H1 (cell line): Measurements from ENCODE around the gene MAGI2. TPM values are rescaled to one million over a fixed set of nuclear protein-coding genes. Genes with fewer than 3 reads are reported as not detected.

Experiments used
- CTCF ChIA-PET: fragments of 300-600 bp; sonication (Branson Sonifier 250); formaldehyde crosslinking; loops from one replicate; lab custom pipeline; 2021; ENCODE audit not compliant: partially characterized antibody; lab: Charles Lee
- POLR2A ChIA-PET: fragments of 300-600 bp; sonication (Branson Sonifier 250); formaldehyde crosslinking; loops from one replicate; lab custom pipeline; 2021; ENCODE audit warnings: inconsistent platforms; ENCODE audit not compliant: partially characterized antibody; lab: Charles Lee
- DNase-seq, 2 experiments: peaks; one replicate each; pipeline versions ENCODE4 v3.0.0 to v3.0.0-alpha.2; 2010 to 2022; ENCODE audit warnings: low spot score in 2 of 2, low read depth in 1 of 2, mixed read lengths in 1 of 2
- FAIRE-seq: peaks from 2 replicates; lab custom pipeline; 2011; peaks lifted over from hg19 to GRCh38; lab: Jason Lieb, UNC
- H2AFZ ChIP-seq: 2 replicates; pipeline ENCODE4 v1.8.1; 2012; ENCODE audit warnings: low read length, inconsistent platforms
- H2AK5ac ChIP-seq: 2 replicates; pipeline ENCODE4 v1.6.1; 2013; ENCODE audit warnings: low read depth, low read length
- H2BK120ac ChIP-seq: replicated peaks from 2 replicates; pipeline ENCODE3; 2013; ENCODE audit warnings: low read depth, low read length, inconsistent platforms
- H2BK12ac ChIP-seq: 2 replicates; pipeline ENCODE4 v1.6.1; 2013; ENCODE audit warnings: low read depth, low read length
- H2BK15ac ChIP-seq: 2 replicates; pipeline ENCODE4 v1.6.1; 2013; ENCODE audit warnings: low read length
- H2BK20ac ChIP-seq: 2 replicates; pipeline ENCODE4 v1.6.1; 2013; ENCODE audit warnings: low read length
- H2BK5ac ChIP-seq: 2 replicates; pipeline ENCODE4 v1.6.1; 2013; ENCODE audit warnings: low read depth, low read length
- H3K14ac ChIP-seq: 2 replicates; pipeline ENCODE4 v1.6.1; 2013; ENCODE audit warnings: inconsistent platforms; ENCODE audit not compliant: insufficient read length
- H3K18ac ChIP-seq: 2 replicates; pipeline ENCODE4 v1.6.1; 2013; ENCODE audit warnings: low read length; ENCODE audit errors: extremely low read depth
- H3K23ac ChIP-seq: 2 replicates; pipeline ENCODE4 v1.6.1; 2013; ENCODE audit warnings: inconsistent platforms; ENCODE audit not compliant: insufficient read length
- H3K23me2 ChIP-seq: 2 replicates; pipeline ENCODE4 v1.6.1; 2013; ENCODE audit warnings: low read depth, low read length
- H3K27ac ChIP-seq: 2 replicates; pipeline ENCODE4 v1.6.1; 2011; ENCODE audit warnings: low read depth, low read length, inconsistent platforms
- H3K27me3 ChIP-seq, 4 experiments: replicated peaks in 1 of 4; 1 replicate in 1 of 4; 2 replicates in 3 of 4; pipeline versions ENCODE4 v1.6.1 to v1.8.1; 2011 to 2013; ENCODE audit warnings: low read length in 3 of 4, mild to moderate bottlenecking in 3 of 4, inconsistent platforms in 2 of 4, mixed read lengths in 2 of 4, moderate library complexity in 1 of 4; ENCODE audit not compliant: control insufficient read depth in 3 of 4, insufficient read depth in 3 of 4; ENCODE audit errors: extremely low read depth in 1 of 4
- H3K36me3 ChIP-seq, 4 experiments: 2 replicates each; pipeline versions ENCODE4 v1.6.1 to v1.8.1; 2011 to 2013; ENCODE audit warnings: mild to moderate bottlenecking in 4 of 4, low read length in 3 of 4, moderate library complexity in 2 of 4, control low read depth in 1 of 4, inconsistent platforms in 1 of 4; ENCODE audit not compliant: insufficient read depth in 4 of 4, control insufficient read depth in 2 of 4
- H3K4ac ChIP-seq: replicated peaks from 2 replicates; pipeline ENCODE3; 2013; ENCODE audit warnings: low read length, low read depth, mixed read lengths, inconsistent platforms; ENCODE audit not compliant: insufficient read length
- H3K4me1 ChIP-seq, 4 experiments: replicated peaks in 1 of 4; 1 replicate in 1 of 4; 2 replicates in 3 of 4; pipeline versions ENCODE4 v1.6.1 to v1.8.1; 2011 to 2013; ENCODE audit warnings: low read length in 3 of 4, inconsistent platforms in 2 of 4, mixed read lengths in 1 of 4; ENCODE audit not compliant: insufficient read depth in 4 of 4, control insufficient read depth in 3 of 4
- H3K4me2 ChIP-seq, 2 experiments: 2 replicates each; pipeline versions ENCODE4 v1.6.1 to v1.8.1; 2011 to 2013; ENCODE audit warnings: low read depth in 2 of 2, low read length in 2 of 2, control low read depth in 1 of 2, inconsistent platforms in 1 of 2, mild to moderate bottlenecking in 1 of 2; ENCODE audit not compliant: insufficient read depth in 1 of 2
- H3K4me3 ChIP-seq, 4 experiments: fragments of 200-600, 300-600 bp in 1 of 4; sonication (generic), shearing (Covaris generic), sonication (Bioruptor Twin) in 1 of 4; 2 replicates each; pipeline versions ENCODE4 v1.5.1 to v1.8.1; 2011 to 2016; ENCODE audit warnings: low read length in 4 of 4, low read depth in 3 of 4, control low read depth in 2 of 4, inconsistent platforms in 2 of 4, mild to moderate bottlenecking in 2 of 4, mixed read lengths in 1 of 4, moderate library complexity in 1 of 4; ENCODE audit not compliant: insufficient read depth in 2 of 4; ENCODE audit errors: extremely low read depth in 1 of 4
- H3K56ac ChIP-seq: replicated peaks from 2 replicates; pipeline ENCODE3; 2013; ENCODE audit warnings: low read depth, mild to moderate bottlenecking, mixed read lengths, low read length, inconsistent platforms; ENCODE audit not compliant: insufficient read length
- H3K79me1 ChIP-seq: 2 replicates; pipeline ENCODE4 v1.6.1; 2013; ENCODE audit warnings: low read depth, low read length, control low read depth
- H3K79me2 ChIP-seq, 2 experiments: 2 replicates each; pipeline versions ENCODE4 v1.6.1 to v1.8.1; 2012 to 2013; ENCODE audit warnings: low read length in 2 of 2, mild to moderate bottlenecking in 2 of 2, inconsistent platforms in 1 of 2; ENCODE audit not compliant: insufficient read depth in 2 of 2, control insufficient read depth in 1 of 2
- H3K9ac ChIP-seq, 4 experiments: replicated peaks in 1 of 4; 1 replicate in 1 of 4; 2 replicates in 3 of 4; pipeline versions ENCODE4 v1.6.1 to v1.8.1; 2011 to 2013; ENCODE audit warnings: low read depth in 3 of 4, low read length in 3 of 4, control low read depth in 2 of 4, mild to moderate bottlenecking in 2 of 4, moderate library complexity in 2 of 4, inconsistent platforms in 1 of 4; ENCODE audit errors: extremely low read depth in 1 of 4
- H3K9me3 ChIP-seq, 2 experiments: 2 replicates each; pipeline versions ENCODE4 v1.6.1 to v1.8.1; 2012 to 2013; ENCODE audit warnings: mild to moderate bottlenecking in 2 of 2, moderate library complexity in 2 of 2, control low read depth in 1 of 2, inconsistent platforms in 1 of 2, low read depth in 1 of 2, low read length in 1 of 2, mixed read lengths in 1 of 2; ENCODE audit not compliant: insufficient read depth in 2 of 2
- H4K20me1 ChIP-seq, 2 experiments: replicated peaks in 1 of 2; 2 replicates each; pipeline versions ENCODE3 to v1.8.1; 2011 to 2013; ENCODE audit warnings: inconsistent platforms in 2 of 2, low read length in 2 of 2, mild to moderate bottlenecking in 1 of 2; ENCODE audit not compliant: insufficient read depth in 2 of 2, control insufficient read depth in 1 of 2
- H4K5ac ChIP-seq: 2 replicates; pipeline ENCODE4 v1.6.1; 2013; ENCODE audit warnings: low read length, low read depth, mixed read lengths, inconsistent platforms; ENCODE audit not compliant: insufficient read length
- H4K8ac ChIP-seq: 2 replicates; pipeline ENCODE4 v1.8.0; 2013; ENCODE audit warnings: mild to moderate bottlenecking, moderate library complexity, low read length, inconsistent platforms; ENCODE audit not compliant: insufficient read depth; ENCODE audit errors: extremely low read depth
- H4K91ac ChIP-seq: replicated peaks from 2 replicates; pipeline ENCODE3; 2013; ENCODE audit warnings: low read length, mixed read lengths, inconsistent platforms; ENCODE audit not compliant: insufficient read length
- MAFK ChIP-seq: IDR thresholded peaks from 2 replicates; pipeline ENCODE4 v1.6.1; 2012; ENCODE audit warnings: low read depth, mild to moderate bottlenecking, improper control_type of control experiment, low read length
- RBBP5 ChIP-seq: IDR thresholded peaks from 2 replicates; pipeline ENCODE4 v1.7.1; 2012; ENCODE audit warnings: low read depth, mild to moderate bottlenecking, inconsistent platforms, low read length, moderate library complexity, borderline replicate concordance
- SIN3A ChIP-seq, 2 experiments: IDR thresholded peaks in 1 of 2; conservative IDR thresholded peaks in 1 of 2; 2 replicates each; pipeline ENCODE4 v1.6.1; 2011 to 2012; ENCODE audit warnings: low read length in 2 of 2, improper control_type of control experiment in 1 of 2, low read depth in 1 of 2, mild to moderate bottlenecking in 1 of 2
- WGBS, 2 experiments: shearing (Covaris generic) in 1 of 2; methylation state at CpG; one replicate each; pipeline versions ENCODE4 v1.1.6 to v1.1.7; 2013 to 2015; ENCODE audit warnings: low lambda C conversion rate in 2 of 2, mixed read lengths in 2 of 2, inconsistent platforms in 1 of 2, low coverage in 1 of 2, missing lambda C conversion rate in 1 of 2; ENCODE audit not compliant: insufficient replicate concordance in 2 of 2, insufficient coverage in 1 of 2, insufficient read length in 1 of 2; ENCODE audit errors: extremely low coverage in 1 of 2, missing lambda C conversion rate in 1 of 2; 5-methylcytosine and 5-hydroxymethylcytosine counted together
- polyA plus RNA-seq, 7 experiments: library from polyadenylated mRNA; depleted of rRNA in 3 of 7; stranded (reverse) in 5 of 7; unstranded in 2 of 7; fragments of >200 nt in 5 of 7; fragments of 200-250 nt in 2 of 7; gene quantifications; 1 replicate in 5 of 7; 2 replicates in 1 of 7; 4 replicates in 1 of 7; pipeline versions ENCODE4 v1.2.1 to v1.2.3, GENCODE V29; 2011 to 2013; ENCODE audit warnings: missing spikeins in 2 of 7, mixed read lengths in 2 of 7
- total RNA-seq: library from RNA; stranded (reverse); fragmentation: NEBNext Ultra II Directional; extraction: Animal tissue kit (Norgen Biotek cat#: 25700); gene quantifications from 2 replicates; pipeline ENCODE4 v1.2.1, GENCODE V29; 2021

Gene MAGI2
- total and polyA plus RNA-seq, 2 of the 8 experiments (the other 6 are each of a cell fraction or from before 2014, with no cell fraction given) = 6.0 to 27.3 TPM

DNA sequence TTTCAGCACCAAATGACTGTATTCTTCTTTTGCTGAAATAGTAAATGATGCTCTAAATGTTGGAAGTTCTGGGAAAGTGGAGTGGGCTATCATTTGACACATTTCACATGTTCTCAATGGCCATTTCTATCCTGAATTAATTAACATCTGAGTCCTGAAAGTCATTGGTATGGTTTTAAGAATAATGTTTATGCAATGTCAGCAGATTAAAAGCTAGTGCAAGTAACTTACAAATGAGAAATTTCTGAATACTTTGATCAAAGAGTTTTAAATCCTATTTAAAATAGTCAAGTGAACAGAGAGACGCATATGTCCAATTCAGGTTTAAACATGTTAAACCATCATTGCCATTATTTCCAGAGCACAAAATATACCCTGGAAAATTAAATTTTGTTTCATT lies 1146.8 kb downstream of the MAGI2 start:
- CTCF ChIA-PET = no interaction called here
- Histone ChIP-seq H3K79me2 (no peaks in the 10 kb centered on the region), H3K4me2 (no peak overlapping the region), H4K20me1 (no peaks in the 10 kb centered on the region), H3K23me2 (no peaks in the 10 kb centered on the region), H3K4me1 (peaks cover 0 to 4% (median 0%) of the 10 kb centered on the region in 4 experiments; a peak in 1 of 7 replicates), H2AK5ac (no peak overlapping the region), H2BK20ac (no peak overlapping the region), H2AFZ (no peak overlapping the region), H3K18ac (no peak overlapping the region), H3K36me3 (no peaks in the 10 kb centered on the region), H3K27ac (no peak overlapping the region), H2BK5ac (no peak overlapping the region), H2BK15ac (no peak overlapping the region), H3K9ac (no peak overlapping the region)
- 95% methylated on average over 1 of the region's 1 CpG; no CpG with 5 or more reads in 1 of the 2 experiments for WGBS, 2 experiments
- TF ChIP-seq RBBP5 = no peak
- peak; percentile 83; the same call in 1 of the 2 replicates for TF ChIP-seq MAFK
- TF ChIP-seq SIN3A (conservative IDR thresholded peaks at IDR 0.05 in 1 of 2, IDR thresholded peaks at IDR 0.05 in 1 of 2; ENCODE audit: low read depth in 1 of 2, low read length in 2 of 2) = no peak
- TF ChIP-seq, all 59 proteins: peak for 1
- Histone ChIP-seq H4K91ac (no peak overlapping the region), H3K4ac (no peak overlapping the region), H3K9me3 (no peaks in the 10 kb centered on the region), H3K4me3 (no peak overlapping the region), H4K8ac (no peak overlapping the region), H4K5ac (no peak overlapping the region), H3K79me1 (no peaks in the 10 kb centered on the region), H3K14ac (no peak overlapping the region), H2BK12ac (no peak overlapping the region), H3K27me3 (no peaks in the 10 kb centered on the region), H2BK120ac (no peak overlapping the region), H3K23ac (no peak overlapping the region), H3K56ac (no peak overlapping the region)
- FAIRE-seq = no peak
- POLR2A ChIA-PET = no interaction called here
- no peak for DNase-seq
